GM12878 (cell line): ENCODE measurements around the gene GDNF. TPM values are rescaled to one million over a fixed set of nuclear protein-coding genes. Genes with fewer than 3 reads are reported as not detected.
"Not testable (repeated sequence)": the region's sequence is repeated elsewhere in the genome, so short reads cannot be mapped to it uniquely, and the experiment has no call there.

Experiments used
- ATAC-seq: fragments of 200-7000 bp; cut with Tn5 transposase; 3 replicates; pipeline ENCODE4 v1.9.1; 2020; ENCODE audit warnings: mild to moderate bottlenecking, moderate library complexity
- BruUV-seq: library from RNA; stranded (reverse); fragments of 400-500 nt; replicated peaks from 2 replicates; lab custom pipeline; 2021; lab: Mats Ljungman, UMichigan
- CTCF ChIA-PET: fragments of 300-600 bp; sonication (Branson Sonifier 250); formaldehyde crosslinking; extraction: SDS; loops from one replicate; lab custom pipeline; 2021; ENCODE audit warnings: inconsistent platforms; lab: Yijun Ruan, JAX
- POLR2A ChIA-PET: fragments of 350-600 bp; formaldehyde crosslinking; extraction: SDS; loops from one replicate; lab custom pipeline; 2021; ENCODE audit warnings: inconsistent platforms; lab: Charles Lee
- RAD21 ChIA-PET: fragments of 300-600 bp; sonication (Branson Sonifier 250); formaldehyde crosslinking; loops from one replicate; lab custom pipeline; 2023; ENCODE audit warnings: antibody characterized with exemption; ENCODE audit not compliant: unreplicated experiment; lab: Charles Lee
- SMC1A ChIA-PET: fragments of 300-600 bp; sonication (Branson Sonifier 250); formaldehyde crosslinking; loops from one replicate; lab custom pipeline; 2023; ENCODE audit not compliant: unreplicated experiment, uncharacterized antibody; lab: Charles Lee
- DNase-seq: peaks from one replicate; pipeline ENCODE4 v3.0.0-alpha.2; 2011; ENCODE audit warnings: low read depth, low spot score
- FAIRE-seq: peaks from 3 replicates; lab custom pipeline; 2011; peaks lifted over from hg19 to GRCh38; lab: Jason Lieb, UNC
- H2AFZ ChIP-seq: 2 replicates; pipeline ENCODE4 v1.6.0; 2011; ENCODE audit warnings: low read depth, low read length, control low read depth; ENCODE audit not compliant: control insufficient read depth
- H3K27ac ChIP-seq: 2 replicates; pipeline ENCODE4 v1.5.1; 2011; ENCODE audit warnings: control low read depth; ENCODE audit not compliant: control insufficient read depth, insufficient read depth
- H3K27me3 ChIP-seq, 2 experiments: replicated peaks in 1 of 2; 2 replicates each; pipeline versions ENCODE4 v1.6.0 to v1.6.1; 2011; ENCODE audit warnings: low read length in 1 of 2; ENCODE audit not compliant: control insufficient read depth in 2 of 2, insufficient read depth in 2 of 2
- H3K36me3 ChIP-seq, 2 experiments: 2 replicates each; pipeline ENCODE4 v1.5.1; 2011; ENCODE audit warnings: low read length in 1 of 2; ENCODE audit not compliant: control insufficient read depth in 2 of 2, insufficient read depth in 2 of 2
- H3K4me1 ChIP-seq: 2 replicates; pipeline ENCODE4 v1.6.1; 2011; ENCODE audit warnings: mild to moderate bottlenecking, low read length, moderate library complexity, mixed read lengths; ENCODE audit not compliant: control insufficient read depth, insufficient read depth
- H3K4me2 ChIP-seq: 2 replicates; pipeline ENCODE4 v1.6.0; 2011; ENCODE audit warnings: control low read depth; ENCODE audit not compliant: control insufficient read depth, insufficient read depth
- H3K4me3 ChIP-seq: fragments of 200-600 bp; sonication (generic); 2 replicates; pipeline ENCODE4 v1.5.1; 2016
- H3K79me2 ChIP-seq: 2 replicates; pipeline ENCODE4 v1.6.0; 2011; ENCODE audit warnings: low read length; ENCODE audit not compliant: control insufficient read depth, insufficient read depth
- H3K9ac ChIP-seq: 2 replicates; pipeline ENCODE4 v1.8.0; 2011; ENCODE audit warnings: low read length, control low read depth, mixed read lengths; ENCODE audit not compliant: control insufficient read depth, insufficient read depth
- H3K9me3 ChIP-seq: replicated peaks from 3 replicates; pipeline ENCODE4 v1.5.1; 2011; ENCODE audit warnings: mild to moderate bottlenecking, low read length; ENCODE audit not compliant: control insufficient read depth, insufficient read depth
- H4K20me1 ChIP-seq: 2 replicates; pipeline ENCODE4 v1.6.0; 2011; ENCODE audit not compliant: control insufficient read depth, insufficient read depth
- E2F4 ChIP-seq: IDR thresholded peaks from 2 replicates; pipeline ENCODE4 v1.6.1; 2012; ENCODE audit warnings: low read depth, low read length, improper control_type of control experiment
- NFYA ChIP-seq: IDR thresholded peaks from 2 replicates; pipeline ENCODE4 v1.6.1; 2011; ENCODE audit warnings: low read depth, mild to moderate bottlenecking, low read length, improper control_type of control experiment, borderline replicate concordance
- WGBS: methylation state at CpG from one replicate; pipeline ENCODE4 v1.1.6; 2016; ENCODE audit warnings: low lambda C conversion rate; ENCODE audit not compliant: insufficient replicate concordance, insufficient coverage; ENCODE audit errors: missing lambda C conversion rate; 5-methylcytosine and 5-hydroxymethylcytosine counted together
- in situ Hi-C: fragments of 300-500 bp; cut with MboI; formaldehyde crosslinking; loops from 9 replicates; pipeline ENCODE4 v1.14.3; 2018; ENCODE audit warnings: mixed read lengths
- intact Hi-C: fragments of 100-400 bp; cut with micrococcal nuclease; formaldehyde crosslinking; loops from one replicate; pipeline ENCODE4 v1.14.2; 2022; ENCODE audit not compliant: unreplicated experiment
- polyA plus RNA-seq, 11 experiments: library from polyadenylated mRNA; depleted of rRNA in 4 of 11; unstranded in 6 of 11; stranded (reverse) in 5 of 11; fragments of >200 nt; fragmentation: Nextera tagmentation in 4 of 11; fragmentation: Illumina TruSeq in 1 of 11; extraction: Ambion mirVana in 4 of 11; extraction: Trizol in 1 of 11; gene quantifications; 1 replicate in 1 of 11; 2 replicates in 10 of 11; pipeline versions ENCODE4 v1.2.1 to v1.2.3, GENCODE V29; 2011 to 2016; ENCODE audit warnings: inconsistent platforms in 2 of 11, missing spikeins in 2 of 11, low read depth in 1 of 11
- total RNA-seq, 4 experiments: library from RNA; depleted of rRNA in 3 of 4; stranded (reverse); fragments of >200 nt in 3 of 4; fragmentation: Illumina TruSeq in 1 of 4; extraction: Trizol in 1 of 4; gene quantifications; 2 replicates each; pipeline versions ENCODE4 v1.2.1 to v1.2.3, GENCODE V29; 2013 to 2021
- TF ChIP-seq, protein P1 (sequence below): fragments of 450-650 bp; IDR thresholded peaks from 2 replicates; pipeline ENCODE4 v1.6.1; 2016; ENCODE audit warnings: mild to moderate bottlenecking

Gene GDNF
- total and polyA plus RNA-seq, 10 of the 15 experiments (the other 5 are each of a cell fraction or from before 2014, with no cell fraction given) = not detected

GRCh38 chr5:37867654-37868053 lies 27.8 kb upstream of the GDNF start (continued):
- TF ChIP-seq, protein P1, sequence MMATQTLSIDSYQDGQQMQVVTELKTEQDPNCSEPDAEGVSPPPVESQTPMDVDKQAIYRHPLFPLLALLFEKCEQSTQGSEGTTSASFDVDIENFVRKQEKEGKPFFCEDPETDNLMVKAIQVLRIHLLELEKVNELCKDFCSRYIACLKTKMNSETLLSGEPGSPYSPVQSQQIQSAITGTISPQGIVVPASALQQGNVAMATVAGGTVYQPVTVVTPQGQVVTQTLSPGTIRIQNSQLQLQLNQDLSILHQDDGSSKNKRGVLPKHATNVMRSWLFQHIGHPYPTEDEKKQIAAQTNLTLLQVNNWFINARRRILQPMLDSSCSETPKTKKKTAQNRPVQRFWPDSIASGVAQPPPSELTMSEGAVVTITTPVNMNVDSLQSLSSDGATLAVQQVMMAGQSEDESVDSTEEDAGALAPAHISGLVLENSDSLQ = no peak
- no peak for TF ChIP-seq E2F4
- TF ChIP-seq NFYA = no peak

- RAD21 ChIA-PET, H3K27ac ChIP-seq, CTCF ChIA-PET, ATAC-seq, intact Hi-C loops, POLR2A ChIA-PET, H3K79me2 ChIP-seq, in situ Hi-C loops, H3K9ac ChIP-seq, H4K20me1 ChIP-seq, BruUV-seq, H3K9me3 ChIP-seq, H3K36me3 ChIP-seq, H3K4me2 ChIP-seq, SMC1A ChIA-PET, H3K4me3 ChIP-seq, FAIRE-seq, H3K27me3 ChIP-seq, DNase-seq, H2AFZ ChIP-seq: not testable (repeated sequence)
- peaks cover 19% of the 10 kb centered on the region for H3K4me1 ChIP-seq
- 65% methylated on average over 1 of the region's 1 CpG for WGBS
Observed at GRCh38 chr5:37862907-37863306, 23.1 kb upstream of the GDNF start.
